HEK293 (cell line): ENCODE measurements around the gene CLIP1.

Source experiments
- CTCF ChIA-PET: fragments of 350-600 bp; formaldehyde crosslinking; extraction: SDS; loops from one replicate; lab custom pipeline; 2021; ENCODE audit warnings: antibody characterized with exemption; lab: Yijun Ruan, JAX
- POLR2A ChIA-PET: fragments of 300-600 bp; formaldehyde crosslinking; extraction: SDS; loops from one replicate; lab custom pipeline; 2020; ENCODE audit warnings: antibody characterized with exemption, inconsistent platforms; lab: Yijun Ruan, JAX
- H3K27ac ChIP-seq: fragments of 200-500 bp; sonication (Bioruptor generic); 2 replicates; pipeline ENCODE4 v1.5.1; 2014; ENCODE audit warnings: low read depth, low read length, control low read depth, inconsistent platforms; ENCODE audit errors: extremely low read depth
- H3K36me3 ChIP-seq, 2 experiments: fragments of 200-500 bp in 1 of 2; sonication (Bioruptor generic) in 1 of 2; 1 replicate in 1 of 2; 2 replicates in 1 of 2; pipeline ENCODE4 v1.5.1; 2014 to 2017; ENCODE audit warnings: inconsistent platforms in 2 of 2, low read length in 2 of 2; ENCODE audit not compliant: control insufficient read depth in 2 of 2, insufficient read depth in 1 of 2
- H3K4me1 ChIP-seq: fragments of 200-500 bp; sonication (Bioruptor generic); 2 replicates; pipeline ENCODE4 v1.5.1; 2014; ENCODE audit warnings: mild to moderate bottlenecking, low read length, inconsistent platforms; ENCODE audit not compliant: control insufficient read depth, insufficient read depth
- H3K4me3 ChIP-seq: 2 replicates; pipeline ENCODE4 v1.5.1; 2011; ENCODE audit warnings: low read depth, mild to moderate bottlenecking, control low read depth, low read length, moderate library complexity
- H3K9me3 ChIP-seq: fragments of 200-500 bp; sonication (Bioruptor generic); 2 replicates; pipeline ENCODE4 v1.5.1; 2014; ENCODE audit warnings: low read depth, low read length, inconsistent platforms; ENCODE audit not compliant: control insufficient read depth, insufficient read depth
- ATF2 ChIP-seq: fragments of 450-650 bp; formaldehyde crosslinking; IDR thresholded peaks from 2 replicates; pipeline ENCODE4 v1.5.1; 2016; ENCODE audit warnings: missing biosample characterization, missing genetic modification characterization, low read depth
- GFI1B ChIP-seq: fragments of 450-650 bp; formaldehyde crosslinking; IDR thresholded peaks from 2 replicates; pipeline ENCODE4 v1.5.1; 2016; ENCODE audit warnings: missing biosample characterization, missing genetic modification characterization
- KLF7 ChIP-seq: fragments of 450-650 bp; formaldehyde crosslinking; IDR thresholded peaks from 2 replicates; pipeline ENCODE4 v1.5.1; 2016; ENCODE audit warnings: missing biosample characterization, missing genetic modification characterization, borderline replicate concordance
- SP3 ChIP-seq: fragments of 450-650 bp; formaldehyde crosslinking; IDR thresholded peaks from 2 replicates; pipeline ENCODE4 v1.5.1; 2016; ENCODE audit warnings: missing biosample characterization, missing genetic modification characterization
- ZFP41 ChIP-seq: fragments of 450-650 bp; formaldehyde crosslinking; IDR thresholded peaks from 2 replicates; pipeline ENCODE4 v1.5.1; 2016; ENCODE audit warnings: missing biosample characterization, missing genetic modification characterization, borderline replicate concordance
- ZNF112 ChIP-seq: fragments of 450-650 bp; formaldehyde crosslinking; IDR thresholded peaks from 2 replicates; pipeline ENCODE4 v1.5.0; 2017; ENCODE audit warnings: missing biosample characterization, missing genetic modification characterization
- ZNF169 ChIP-seq: fragments of 450-650 bp; formaldehyde crosslinking; IDR thresholded peaks from 2 replicates; pipeline ENCODE4 v1.5.1; 2016; ENCODE audit warnings: missing biosample characterization, missing genetic modification characterization
- ZNF248 ChIP-seq: fragments of 450-650 bp; formaldehyde crosslinking; IDR thresholded peaks from 2 replicates; pipeline ENCODE4 v1.5.1; 2017; ENCODE audit warnings: missing biosample characterization, missing genetic modification characterization
- ZNF302 ChIP-seq: fragments of 450-650 bp; formaldehyde crosslinking; IDR thresholded peaks from 2 replicates; pipeline ENCODE4 v1.5.1; 2016; ENCODE audit warnings: missing biosample characterization, missing genetic modification characterization, low read depth
- ZNF335 ChIP-seq: fragments of 450-650 bp; formaldehyde crosslinking; conservative IDR thresholded peaks from 2 replicates; pipeline ENCODE4 v1.5.1; 2016; ENCODE audit warnings: missing biosample characterization, missing genetic modification characterization
- ZNF571 ChIP-seq: fragments of 450-650 bp; formaldehyde crosslinking; IDR thresholded peaks from 2 replicates; pipeline ENCODE4 v1.5.0; 2017; ENCODE audit warnings: missing biosample characterization, missing genetic modification characterization
- ZNF791 ChIP-seq: fragments of 450-650 bp; formaldehyde crosslinking; IDR thresholded peaks from 2 replicates; pipeline ENCODE4 v1.5.1; 2016; ENCODE audit warnings: missing biosample characterization, missing genetic modification characterization
- ZXDB ChIP-seq: fragments of 450-650 bp; formaldehyde crosslinking; IDR thresholded peaks from 2 replicates; pipeline ENCODE4 v1.5.1; 2016; ENCODE audit warnings: missing biosample characterization, missing genetic modification characterization
- TF ChIP-seq, protein P1 (sequence below): fragments of 450-650 bp; formaldehyde crosslinking; IDR thresholded peaks from 2 replicates; pipeline ENCODE4 v1.5.1; 2017; ENCODE audit warnings: missing biosample characterization, mild to moderate bottlenecking, missing genetic modification characterization, moderate library complexity
- TF ChIP-seq, protein P2 (sequence below): fragments of 450-650 bp; formaldehyde crosslinking; IDR thresholded peaks from 2 replicates; pipeline ENCODE4 v1.5.1; 2016; ENCODE audit warnings: missing biosample characterization, missing genetic modification characterization, borderline replicate concordance
- TF ChIP-seq, protein P3 (sequence below): fragments of 450-650 bp; formaldehyde crosslinking; IDR thresholded peaks from 2 replicates; pipeline ENCODE4 v1.5.1; 2017; ENCODE audit warnings: missing biosample characterization, missing genetic modification characterization
- TF ChIP-seq, protein P4 (sequence below): fragments of 450-650 bp; formaldehyde crosslinking; IDR thresholded peaks from 2 replicates; pipeline ENCODE4 v1.5.1; 2016; ENCODE audit warnings: missing biosample characterization, missing genetic modification characterization
- TF ChIP-seq, protein P5 (sequence below): IDR thresholded peaks from 2 replicates; pipeline ENCODE4 v1.6.1; 2011; ENCODE audit warnings: mild to moderate bottlenecking, low read depth, low read length, borderline replicate concordance

Gene CLIP1

GRCh38 chr12:122311696-122312095, 110.8 kb downstream of the CLIP1 start:
- no peak for TF ChIP-seq ATF2 (tag by site-specific recombination)
- TF ChIP-seq ZNF169 (tag by site-specific recombination) = no peak
- TF ChIP-seq ZNF302 (tag by site-specific recombination) = no peak
- no peak for TF ChIP-seq ZFP41
- no peak for TF ChIP-seq ZNF335 (tag by site-specific recombination)
- TF ChIP-seq KLF7 (tag by site-specific recombination) = no peak
- no peak for TF ChIP-seq ZNF112 (tag by site-specific recombination)
- TF ChIP-seq GFI1B (tag by site-specific recombination) = no peak
- TF ChIP-seq, protein P1, sequence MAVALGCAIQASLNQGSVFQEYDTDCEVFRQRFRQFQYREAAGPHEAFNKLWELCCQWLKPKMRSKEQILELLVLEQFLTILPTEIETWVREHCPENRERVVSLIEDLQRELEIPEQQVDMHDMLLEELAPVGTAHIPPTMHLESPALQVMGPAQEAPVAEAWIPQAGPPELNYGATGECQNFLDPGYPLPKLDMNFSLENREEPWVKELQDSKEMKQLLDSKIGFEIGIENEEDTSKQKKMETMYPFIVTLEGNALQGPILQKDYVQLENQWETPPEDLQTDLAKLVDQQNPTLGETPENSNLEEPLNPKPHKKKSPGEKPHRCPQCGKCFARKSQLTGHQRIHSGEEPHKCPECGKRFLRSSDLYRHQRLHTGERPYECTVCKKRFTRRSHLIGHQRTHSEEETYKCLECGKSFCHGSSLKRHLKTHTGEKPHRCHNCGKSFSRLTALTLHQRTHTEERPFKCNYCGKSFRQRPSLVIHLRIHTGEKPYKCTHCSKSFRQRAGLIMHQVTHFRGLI (tag by site-specific recombination) = no peak
- TF ChIP-seq ZNF248 (tag by site-specific recombination) = no peak
- TF ChIP-seq, protein P2, sequence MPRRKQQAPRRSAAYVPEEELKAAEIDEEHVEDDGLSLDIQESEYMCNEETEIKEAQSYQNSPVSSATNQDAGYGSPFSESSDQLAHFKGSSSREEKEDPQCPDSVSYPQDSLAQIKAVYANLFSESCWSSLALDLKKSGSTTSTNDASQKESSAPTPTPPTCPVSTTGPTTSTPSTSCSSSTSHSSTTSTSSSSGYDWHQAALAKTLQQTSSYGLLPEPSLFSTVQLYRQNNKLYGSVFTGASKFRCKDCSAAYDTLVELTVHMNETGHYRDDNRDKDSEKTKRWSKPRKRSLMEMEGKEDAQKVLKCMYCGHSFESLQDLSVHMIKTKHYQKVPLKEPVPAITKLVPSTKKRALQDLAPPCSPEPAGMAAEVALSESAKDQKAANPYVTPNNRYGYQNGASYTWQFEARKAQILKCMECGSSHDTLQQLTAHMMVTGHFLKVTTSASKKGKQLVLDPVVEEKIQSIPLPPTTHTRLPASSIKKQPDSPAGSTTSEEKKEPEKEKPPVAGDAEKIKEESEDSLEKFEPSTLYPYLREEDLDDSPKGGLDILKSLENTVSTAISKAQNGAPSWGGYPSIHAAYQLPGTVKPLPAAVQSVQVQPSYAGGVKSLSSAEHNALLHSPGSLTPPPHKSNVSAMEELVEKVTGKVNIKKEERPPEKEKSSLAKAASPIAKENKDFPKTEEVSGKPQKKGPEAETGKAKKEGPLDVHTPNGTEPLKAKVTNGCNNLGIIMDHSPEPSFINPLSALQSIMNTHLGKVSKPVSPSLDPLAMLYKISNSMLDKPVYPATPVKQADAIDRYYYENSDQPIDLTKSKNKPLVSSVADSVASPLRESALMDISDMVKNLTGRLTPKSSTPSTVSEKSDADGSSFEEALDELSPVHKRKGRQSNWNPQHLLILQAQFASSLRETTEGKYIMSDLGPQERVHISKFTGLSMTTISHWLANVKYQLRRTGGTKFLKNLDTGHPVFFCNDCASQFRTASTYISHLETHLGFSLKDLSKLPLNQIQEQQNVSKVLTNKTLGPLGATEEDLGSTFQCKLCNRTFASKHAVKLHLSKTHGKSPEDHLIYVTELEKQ (tag by site-specific recombination) = no peak
- TF ChIP-seq SP3 = no peak
- TF ChIP-seq, protein P3, sequence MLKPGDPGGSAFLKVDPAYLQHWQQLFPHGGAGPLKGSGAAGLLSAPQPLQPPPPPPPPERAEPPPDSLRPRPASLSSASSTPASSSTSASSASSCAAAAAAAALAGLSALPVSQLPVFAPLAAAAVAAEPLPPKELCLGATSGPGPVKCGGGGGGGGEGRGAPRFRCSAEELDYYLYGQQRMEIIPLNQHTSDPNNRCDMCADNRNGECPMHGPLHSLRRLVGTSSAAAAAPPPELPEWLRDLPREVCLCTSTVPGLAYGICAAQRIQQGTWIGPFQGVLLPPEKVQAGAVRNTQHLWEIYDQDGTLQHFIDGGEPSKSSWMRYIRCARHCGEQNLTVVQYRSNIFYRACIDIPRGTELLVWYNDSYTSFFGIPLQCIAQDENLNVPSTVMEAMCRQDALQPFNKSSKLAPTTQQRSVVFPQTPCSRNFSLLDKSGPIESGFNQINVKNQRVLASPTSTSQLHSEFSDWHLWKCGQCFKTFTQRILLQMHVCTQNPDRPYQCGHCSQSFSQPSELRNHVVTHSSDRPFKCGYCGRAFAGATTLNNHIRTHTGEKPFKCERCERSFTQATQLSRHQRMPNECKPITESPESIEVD (tag by site-specific recombination) = no peak
- TF ChIP-seq ZNF571 = no peak
- TF ChIP-seq ZNF791 = no peak
- TF ChIP-seq, protein P4, sequence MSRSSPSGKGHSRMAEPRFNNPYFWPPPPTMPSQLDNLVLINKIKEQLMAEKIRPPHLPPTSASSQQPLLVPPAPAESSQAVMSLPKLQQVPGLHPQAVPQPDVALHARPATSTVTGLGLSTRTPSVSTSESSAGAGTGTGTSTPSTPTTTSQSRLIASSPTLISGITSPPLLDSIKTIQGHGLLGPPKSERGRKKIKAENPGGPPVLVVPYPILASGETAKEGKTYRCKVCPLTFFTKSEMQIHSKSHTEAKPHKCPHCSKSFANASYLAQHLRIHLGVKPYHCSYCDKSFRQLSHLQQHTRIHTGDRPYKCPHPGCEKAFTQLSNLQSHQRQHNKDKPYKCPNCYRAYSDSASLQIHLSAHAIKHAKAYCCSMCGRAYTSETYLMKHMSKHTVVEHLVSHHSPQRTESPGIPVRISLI = no peak
- no peak for TF ChIP-seq ZXDB (tag by site-specific recombination)
- TF ChIP-seq, protein P5, sequence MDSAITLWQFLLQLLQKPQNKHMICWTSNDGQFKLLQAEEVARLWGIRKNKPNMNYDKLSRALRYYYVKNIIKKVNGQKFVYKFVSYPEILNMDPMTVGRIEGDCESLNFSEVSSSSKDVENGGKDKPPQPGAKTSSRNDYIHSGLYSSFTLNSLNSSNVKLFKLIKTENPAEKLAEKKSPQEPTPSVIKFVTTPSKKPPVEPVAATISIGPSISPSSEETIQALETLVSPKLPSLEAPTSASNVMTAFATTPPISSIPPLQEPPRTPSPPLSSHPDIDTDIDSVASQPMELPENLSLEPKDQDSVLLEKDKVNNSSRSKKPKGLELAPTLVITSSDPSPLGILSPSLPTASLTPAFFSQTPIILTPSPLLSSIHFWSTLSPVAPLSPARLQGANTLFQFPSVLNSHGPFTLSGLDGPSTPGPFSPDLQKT = no peak
- CTCF ChIA-PET = interaction anchor here (0.5 to 1.2 kb wide), 3 partner anchors 20 to 54 kb away, joined by 3 to 4 read pairs (median 3); no protein-coding TSS in a partner anchor
- POLR2A ChIA-PET = no interaction called here
- peaks cover 7 to 32% of the 10 kb centered on the region in 2 experiments for H3K36me3 ChIP-seq
- no peaks in the 10 kb centered on the region for H3K9me3 ChIP-seq
- H3K27ac ChIP-seq = no peak overlapping the region
- no peak overlapping the region for H3K4me3 ChIP-seq
- H3K4me1 ChIP-seq = no peaks in the 10 kb centered on the region
